Uterus (tissue), 4 donors: ENCODE data around the gene SLC6A19. TPM values are rescaled to one million over a fixed set of nuclear protein-coding genes. Genes with fewer than 3 reads are reported as not detected.
"Not testable (repeated sequence)": the region's sequence is repeated elsewhere in the genome, so short reads cannot be mapped to it uniquely, and the experiment has no call there.

Experiments
- DNase-seq, 2 donors: peaks; one replicate each; pipeline ENCODE4 v3.0.0-alpha.2; 2019 to 2020
- H3K27ac ChIP-seq, 2 donors: fragments of 200-600 bp; sonication (generic); 1 replicate in 1 of 2; 2 replicates in 1 of 2; pipeline ENCODE4 v1.5.1; 2016 to 2018
- H3K27me3 ChIP-seq, 2 donors: fragments of 200-600 bp; sonication (generic); one replicate each; pipeline ENCODE4 v1.5.1; 2018 to 2019; ENCODE audit warnings: control low read depth in 1 of 2
- H3K36me3 ChIP-seq, 2 donors: fragments of 200-600 bp; sonication (generic); one replicate each; pipeline ENCODE4 v1.5.1; 2019; ENCODE audit warnings: control low read depth in 1 of 2
- H3K4me1 ChIP-seq, 2 donors: fragments of 200-600 bp; sonication (generic); one replicate each; pipeline ENCODE4 v1.5.1; 2018 to 2019; ENCODE audit warnings: control low read depth in 1 of 2
- H3K4me3 ChIP-seq, 2 donors: fragments of 200-600 bp; sonication (generic); 1 replicate in 1 of 2; 2 replicates in 1 of 2; pipeline ENCODE4 v1.5.1; 2018 to 2019; ENCODE audit warnings: mild to moderate bottlenecking in 1 of 2
- H3K9me3 ChIP-seq, 2 donors: fragments of 200-600 bp; sonication (generic); one replicate each; pipeline ENCODE4 v1.5.1; 2019; ENCODE audit warnings: control low read depth in 1 of 2
- CTCF ChIP-seq, 4 experiments: fragments of 200-600 bp in 2 of 4; fragments of 450-650 bp in 2 of 4; sonication (generic) in 2 of 4; IDR thresholded peaks; one replicate each; pipeline ENCODE4 v1.5.1; 2016 to 2019; ENCODE audit warnings: antibody characterized with exemption in 4 of 4, mild to moderate bottlenecking in 2 of 4, moderate library complexity in 1 of 4
- POLR2A ChIP-seq, 2 donors: fragments of 450-650 bp; IDR thresholded peaks; one replicate each; pipeline ENCODE4 v1.6.1; 2016; ENCODE audit warnings: antibody characterized with exemption in 2 of 2, mild to moderate bottlenecking in 1 of 2, moderate library complexity in 1 of 2
- intact Hi-C: fragments of 100-400 bp; cut with DNase I; formaldehyde crosslinking; loops from one replicate; pipeline ENCODE4 v1.15.1; 2023; ENCODE audit warnings: low total_unique reads
- total RNA-seq, 4 donors: library from RNA; depleted of rRNA in 3 of 4; stranded (reverse); fragments of >200 nt in 3 of 4; gene quantifications; one replicate each; pipeline versions ENCODE4 v1.1.0 to v1.2.4, GENCODE V29; 2014 to 2023
- donor health status: DM: yes; HTN: yes; CAD: no.

Gene SLC6A19
- total RNA-seq, 4 donors from 2014 or later = under 0.01 TPM; not detected in 3

GRCh38 chr5:1228120-1228519 is 26.7 kb downstream of the SLC6A19 start:
- Histone ChIP-seq H3K36me3 (no peaks in the 10 kb centered on the region), H3K4me1 (no peaks in the 10 kb centered on the region), H3K27me3 (no peaks in the 10 kb centered on the region), H3K9me3 (no peaks in the 10 kb centered on the region), H3K4me3 (no peak overlapping the region), H3K27ac (no peak overlapping the region)
- intact Hi-C loops = no loop called here
- DNase-seq = no peak
- TF ChIP-seq CTCF (IDR thresholded peaks at IDR 0.05) = no peak
- TF ChIP-seq POLR2A (IDR thresholded peaks at IDR 0.05) = no peak

GRCh38 chr5:1229023-1229422 is 27.6 kb downstream of the SLC6A19 start:
- intact Hi-C loops, H3K4me1 ChIP-seq, H3K27ac ChIP-seq, DNase-seq, H3K27me3 ChIP-seq, H3K9me3 ChIP-seq, H3K4me3 ChIP-seq, H3K36me3 ChIP-seq: not testable (repeated sequence)

- DNase-seq = no peak
- Histone ChIP-seq H3K9me3 (no peaks in the 10 kb centered on the region), H3K27ac (no peak overlapping the region), H3K36me3 (no peaks in the 10 kb centered on the region), H3K27me3 (no peaks in the 10 kb centered on the region), H3K4me1 (no peaks in the 10 kb centered on the region), H3K4me3 (no peak overlapping the region)
- intact Hi-C loops = no loop called here
- no peak for TF ChIP-seq POLR2A (IDR thresholded peaks at IDR 0.05)
- no peak for TF ChIP-seq CTCF (IDR thresholded peaks at IDR 0.05)
Measured at GRCh38 chr5:1229822-1230221, 28.4 kb downstream of the SLC6A19 start.

- no peaks in the 10 kb centered on the region for H3K4me1 ChIP-seq
- no peak overlapping the region for H3K4me3 ChIP-seq
- no peak for TF ChIP-seq POLR2A (IDR thresholded peaks at IDR 0.05)
- TF ChIP-seq CTCF (IDR thresholded peaks at IDR 0.05) = no peak
- DNase-seq = no peak
- intact Hi-C loops = no loop called here
- H3K27me3 ChIP-seq = no peaks in the 10 kb centered on the region
- H3K36me3 ChIP-seq = no peaks in the 10 kb centered on the region
- H3K9me3 ChIP-seq = no peaks in the 10 kb centered on the region
- H3K27ac ChIP-seq = no peak overlapping the region
Measured at GRCh38 chr5:1230551-1230950, 29.2 kb downstream of the SLC6A19 start.

- H3K36me3 ChIP-seq = no peaks in the 10 kb centered on the region
- no peak overlapping the region for H3K4me3 ChIP-seq
- no peak overlapping the region for H3K27ac ChIP-seq
- TF ChIP-seq POLR2A (IDR thresholded peaks at IDR 0.05) (no peak), CTCF (IDR thresholded peaks at IDR 0.05) (no peak)
- H3K27me3 ChIP-seq = no peaks in the 10 kb centered on the region
- DNase-seq = no peak
- intact Hi-C loops = no loop called here
- no peaks in the 10 kb centered on the region for H3K4me1 ChIP-seq
- H3K9me3 ChIP-seq = no peaks in the 10 kb centered on the region
Measured at GRCh38 chr5:1231354-1231905, 30.0 kb downstream of the SLC6A19 start.

GRCh38 chr5:1232780-1233179 is 31.4 kb downstream of the SLC6A19 start:
- no peaks in the 10 kb centered on the region for H3K4me1 ChIP-seq
- no peak overlapping the region for H3K4me3 ChIP-seq
- intact Hi-C loops = no loop called here
- H3K36me3 ChIP-seq = no peaks in the 10 kb centered on the region
- no peak overlapping the region for H3K27ac ChIP-seq
- TF ChIP-seq CTCF (IDR thresholded peaks at IDR 0.05) (no peak), POLR2A (IDR thresholded peaks at IDR 0.05) (no peak)
- no peaks in the 10 kb centered on the region for H3K27me3 ChIP-seq
- no peaks in the 10 kb centered on the region for H3K9me3 ChIP-seq
- DNase-seq = no peak
